HG03196 (cell line): ENCODE data around the gene CHERP.
"Not testable (repeated sequence)": the region's sequence is repeated elsewhere in the genome, so short reads cannot be mapped to it uniquely, and the experiment has no call there.

Source experiments
- ATAC-seq: cut with Tn5 transposase; IDR thresholded peaks from one replicate; pipeline ENCODE4 v1.9.1; 2021; ENCODE audit not compliant: unreplicated experiment

The CHERP gene

DNA sequence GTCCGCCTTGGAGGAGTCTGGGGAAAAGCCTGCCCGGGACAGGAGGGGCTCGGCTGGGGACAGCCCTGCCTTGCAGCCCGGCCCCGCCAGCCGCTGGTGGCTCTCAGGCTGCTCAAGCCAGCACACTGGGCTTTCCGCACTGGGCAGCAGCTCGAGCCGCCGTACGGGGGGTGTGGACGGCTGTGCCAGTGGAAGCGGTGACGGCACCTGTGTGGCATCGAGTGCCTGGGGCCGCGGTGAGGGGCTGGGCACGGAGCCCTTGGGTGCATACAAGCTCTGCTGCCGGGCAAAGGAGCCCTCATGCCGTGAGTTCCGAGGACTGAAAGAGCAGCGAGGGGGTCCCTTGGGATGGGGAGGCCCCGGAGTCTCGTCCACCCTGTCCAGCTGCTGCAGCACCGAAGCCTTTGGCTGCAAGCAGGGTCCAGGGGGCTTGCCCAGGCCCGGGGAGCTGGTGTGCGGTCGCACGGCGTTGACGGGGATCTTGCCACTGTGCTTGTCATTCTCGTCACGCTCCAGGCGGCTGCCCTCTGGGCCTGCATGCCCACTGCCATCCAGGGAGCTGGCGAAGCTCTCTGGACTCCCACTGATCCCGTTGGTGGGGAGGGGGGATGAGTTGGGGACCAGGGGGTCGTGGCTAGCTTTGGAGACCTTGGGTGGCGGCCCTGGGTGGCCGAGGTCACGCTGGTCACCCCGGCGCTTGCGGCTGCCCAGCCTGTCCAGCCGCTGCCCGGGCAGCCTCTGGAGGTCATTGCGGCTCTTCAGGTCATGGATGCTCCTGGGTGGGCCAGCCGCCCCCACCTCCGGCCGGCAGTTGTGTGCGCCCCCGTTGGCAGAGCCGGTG is 34.7 kb upstream of the CHERP start:
- no peak for ATAC-seq

DNA sequence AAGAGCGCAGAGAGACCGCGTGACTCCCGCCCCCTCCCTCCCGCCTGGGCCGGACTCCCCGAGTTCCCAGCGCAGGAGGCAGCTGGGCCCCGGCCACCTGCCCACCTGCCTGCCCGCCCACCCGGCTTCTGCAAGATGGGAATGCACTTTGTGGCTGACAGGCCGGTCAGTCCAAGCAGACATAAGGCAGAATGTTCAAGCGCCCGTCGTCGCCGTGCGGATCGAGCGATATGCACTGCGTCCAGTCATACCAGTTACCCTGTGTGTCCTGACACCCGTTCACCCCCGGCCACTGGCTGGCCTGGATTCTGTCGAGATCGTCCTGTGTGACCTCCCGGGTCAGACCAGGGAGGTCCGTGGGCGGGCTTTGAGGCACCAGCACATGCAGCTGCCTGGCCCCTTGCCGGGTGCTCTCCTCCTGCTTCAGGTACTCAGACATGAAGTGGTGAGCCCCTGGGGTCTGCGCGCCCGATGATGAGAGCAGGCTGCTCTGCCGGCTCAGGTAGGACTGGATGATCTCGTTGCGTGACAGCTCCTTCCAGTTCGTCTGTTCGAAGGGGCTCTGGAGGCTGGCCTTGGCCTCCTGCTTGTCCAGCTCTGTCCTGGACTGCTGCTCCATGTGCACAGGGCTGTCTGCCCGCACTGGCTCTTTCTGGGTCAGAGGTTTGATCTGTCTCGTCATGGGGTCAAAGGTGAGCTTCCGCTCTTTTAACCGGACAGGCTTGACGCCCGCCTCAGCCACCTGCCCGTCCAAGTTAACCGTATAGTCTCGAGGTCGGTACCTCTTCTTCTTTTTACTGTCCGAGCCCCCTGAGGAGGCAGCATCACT is 33.8 kb upstream of the CHERP start:
- no peak for ATAC-seq

DNA sequence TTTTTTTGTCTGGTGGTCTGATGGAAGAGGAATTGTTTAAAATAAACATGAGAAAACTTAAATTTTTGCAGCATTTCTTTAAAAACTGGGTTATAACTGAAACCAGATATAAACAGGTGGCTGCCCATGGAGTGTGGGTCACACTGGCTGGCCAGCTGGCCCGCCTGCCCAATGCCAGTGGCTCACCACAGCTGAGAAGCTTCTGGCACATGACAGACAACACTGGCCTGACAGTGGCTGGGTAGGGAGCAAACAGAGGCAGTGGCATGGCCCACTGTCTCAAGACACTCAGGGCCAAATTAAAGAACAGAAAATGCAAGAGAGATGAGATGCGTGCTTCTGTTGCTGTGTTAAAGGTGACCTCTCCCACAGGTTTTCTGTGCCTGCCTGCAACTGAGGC is 33.0 kb upstream of the CHERP start:
- no peak for ATAC-seq

DNA sequence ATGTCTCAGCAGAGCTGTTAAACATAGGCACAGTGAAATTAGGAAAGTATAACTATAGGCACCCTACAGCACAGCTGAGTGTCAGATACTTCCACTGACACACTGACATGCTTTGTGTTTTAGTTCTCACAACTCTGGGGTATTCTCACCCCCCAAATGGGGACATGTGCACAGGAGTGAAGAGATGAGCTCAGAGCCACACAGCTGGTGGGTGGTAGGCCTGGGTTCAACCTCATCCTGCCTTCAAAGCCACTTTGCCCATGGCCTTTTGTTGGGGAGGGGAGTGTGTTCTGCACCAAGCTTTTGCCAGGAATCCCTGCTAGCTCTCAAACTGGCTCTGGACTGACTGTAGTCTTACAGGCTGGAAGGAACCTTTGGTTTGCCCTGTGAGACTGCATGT is 31.7 kb upstream of the CHERP start:
- no peak for ATAC-seq

DNA sequence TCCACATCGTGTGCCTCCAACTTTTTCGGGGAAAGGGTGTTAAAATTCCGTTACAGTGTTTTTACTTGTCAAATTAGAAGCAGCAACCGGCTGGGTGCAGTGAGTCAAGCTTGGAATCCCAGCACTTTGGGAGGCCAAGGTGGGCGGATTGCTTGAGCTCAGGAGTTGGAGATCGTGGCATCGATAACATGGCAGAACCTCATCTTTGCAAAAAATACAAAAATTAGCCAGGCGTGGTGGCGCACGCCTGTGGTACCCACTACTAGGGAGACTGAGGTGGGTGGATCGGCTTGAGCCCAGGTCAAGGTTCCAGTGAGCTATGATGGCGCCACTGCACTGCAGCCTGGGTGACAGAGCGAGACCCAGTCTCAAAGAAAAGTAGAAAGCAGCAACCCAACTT is 31.1 kb upstream of the CHERP start:
- ATAC-seq: no peak

DNA sequence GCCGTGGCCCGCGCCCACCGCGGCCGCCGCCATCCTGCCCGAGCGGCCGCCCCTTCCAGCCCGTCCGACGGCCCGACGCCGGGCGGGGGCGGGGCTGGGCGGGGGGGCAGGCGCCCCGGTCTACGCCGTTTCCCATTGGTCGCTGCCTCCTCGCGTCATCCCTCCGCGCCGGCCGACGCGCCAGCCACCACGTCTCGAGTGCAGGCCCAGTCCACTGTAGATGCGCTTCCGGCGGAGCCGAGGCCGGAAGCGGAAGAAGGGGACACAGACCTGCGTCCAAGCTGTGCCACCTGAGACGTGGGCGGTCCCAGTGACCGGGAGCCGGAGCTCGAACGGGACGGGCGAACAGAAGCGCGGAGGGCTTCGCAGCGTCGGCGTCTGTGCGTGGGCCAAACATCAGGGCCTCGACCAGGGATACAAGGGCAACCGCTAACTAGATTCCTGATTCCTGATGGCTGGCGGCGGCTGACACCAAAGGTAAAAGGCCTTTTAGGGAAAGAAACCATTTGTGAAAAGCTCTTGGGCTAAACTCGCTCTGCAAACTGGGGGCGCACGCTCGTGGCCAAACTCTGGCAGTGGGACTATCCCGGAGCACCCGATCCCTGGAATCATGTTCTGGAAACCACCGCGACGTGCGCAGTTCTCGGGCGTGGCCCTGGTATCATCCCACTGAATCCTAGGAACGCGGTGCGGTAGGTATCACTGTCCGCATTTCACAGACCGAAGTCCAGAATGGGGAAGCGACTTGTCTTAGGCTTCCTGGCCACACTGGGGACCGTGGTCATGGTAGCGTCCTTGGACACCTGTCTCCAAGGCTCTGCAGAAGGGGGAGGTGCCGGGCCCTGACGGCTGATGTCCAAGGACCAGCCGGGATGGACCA is 30.3 kb upstream of the CHERP start, which contains the start of gene SLC35E1:
SLC35E1 (minus strand) TSS at position 84 of the 880 bp plus-strand sequence; CDS start at position 33, 51 bp downstream.
- ATAC-seq: peak; percentile 74

DNA sequence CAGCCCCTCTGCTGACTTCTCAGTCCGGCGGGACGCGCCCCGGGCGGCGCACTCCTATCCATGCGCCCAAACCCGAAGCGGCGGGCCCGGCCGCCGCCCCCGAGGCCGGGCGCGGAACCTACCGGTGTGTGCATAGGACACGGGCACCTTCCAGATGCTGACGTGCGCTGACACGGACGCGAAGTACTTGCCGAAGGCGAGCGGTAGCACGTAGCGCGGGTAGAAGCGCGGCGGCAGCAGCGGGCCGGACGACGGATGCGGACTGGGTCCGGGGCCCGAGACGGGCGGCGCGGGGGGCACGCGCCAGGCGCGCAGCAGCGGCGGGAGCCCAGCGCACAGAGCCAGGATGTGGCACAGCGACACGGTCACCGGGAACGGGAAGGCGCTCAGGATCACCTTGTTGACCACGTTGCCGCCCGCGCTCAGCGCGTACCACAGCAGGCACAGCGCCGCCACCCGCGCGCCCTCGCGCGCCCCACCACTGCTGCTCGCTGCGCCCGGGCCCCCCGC is 29.6 kb upstream of the CHERP start:
- ATAC-seq: peak; percentile 25

DNA sequence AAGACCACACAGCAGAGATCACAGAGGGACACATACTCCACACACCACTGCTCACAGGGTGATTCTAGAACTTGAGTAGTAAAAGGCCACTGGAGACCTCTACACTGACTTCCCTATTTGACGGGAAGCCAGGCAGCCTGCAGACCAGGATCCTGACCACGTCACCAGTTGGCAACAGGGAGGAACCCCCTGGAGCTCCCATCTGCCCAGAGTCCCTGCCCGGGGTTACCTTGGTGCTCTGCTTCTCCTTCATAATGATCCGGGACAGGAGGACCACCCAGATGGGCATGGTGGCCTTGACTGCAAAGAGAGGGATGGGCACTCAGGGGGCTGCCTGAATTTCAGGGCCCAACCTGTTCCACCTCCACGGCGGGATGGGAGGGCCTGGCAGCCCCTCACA is 29.0 kb upstream of the CHERP start:
- ATAC-seq: no peak

DNA sequence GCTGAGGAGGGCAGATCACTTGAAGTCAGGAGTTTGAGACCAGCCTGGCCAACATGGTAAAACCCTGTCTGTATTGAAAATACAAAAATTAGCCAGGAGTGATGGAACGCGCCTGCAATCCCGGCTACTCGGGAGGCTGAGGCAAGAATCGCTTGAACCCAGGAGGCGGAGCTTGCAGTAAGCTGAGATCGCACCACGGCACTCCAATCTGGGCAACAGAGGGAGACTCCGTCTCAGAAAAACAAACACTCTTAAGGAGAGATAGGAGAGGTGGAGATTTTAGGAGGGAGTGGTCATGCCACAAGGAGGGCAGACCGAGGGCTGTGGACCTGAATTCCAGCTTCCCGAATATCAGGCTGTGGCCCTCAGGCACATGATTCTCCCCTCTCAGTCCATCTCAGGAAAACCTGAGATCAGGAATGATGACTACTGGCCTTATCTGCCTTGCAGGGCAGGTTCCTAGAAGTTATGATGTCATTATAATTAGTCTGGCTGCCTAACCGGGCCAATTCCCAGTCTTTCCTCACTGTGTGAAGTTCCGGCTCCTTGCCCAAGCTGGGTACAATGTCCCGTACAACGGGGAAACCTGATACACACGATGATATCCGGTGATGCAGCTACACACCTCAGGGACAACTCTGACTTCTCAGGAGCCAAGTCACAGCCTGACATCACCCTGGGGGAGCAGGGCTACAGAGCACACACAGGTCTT is 27.5 kb upstream of the CHERP start:
- ATAC-seq: no peak

DNA sequence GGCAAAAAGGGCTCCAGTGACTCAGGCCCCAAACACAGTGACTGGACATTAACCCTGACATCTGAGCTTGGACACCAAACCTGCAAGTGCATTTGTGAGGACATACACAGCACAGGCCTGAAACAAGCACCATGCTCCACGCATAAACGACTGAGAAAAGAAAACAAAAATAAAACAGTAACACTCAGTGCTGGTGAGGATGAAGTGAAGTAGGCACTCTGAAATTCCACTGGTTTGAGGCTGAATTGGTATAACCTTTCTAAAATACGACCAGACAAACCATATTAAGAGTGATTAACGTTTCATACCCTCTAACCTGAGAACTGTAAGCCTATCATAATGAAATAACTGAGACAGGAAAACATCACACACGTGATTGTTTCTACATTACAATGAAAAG is 24.5 kb upstream of the CHERP start:
- ATAC-seq: no peak

DNA sequence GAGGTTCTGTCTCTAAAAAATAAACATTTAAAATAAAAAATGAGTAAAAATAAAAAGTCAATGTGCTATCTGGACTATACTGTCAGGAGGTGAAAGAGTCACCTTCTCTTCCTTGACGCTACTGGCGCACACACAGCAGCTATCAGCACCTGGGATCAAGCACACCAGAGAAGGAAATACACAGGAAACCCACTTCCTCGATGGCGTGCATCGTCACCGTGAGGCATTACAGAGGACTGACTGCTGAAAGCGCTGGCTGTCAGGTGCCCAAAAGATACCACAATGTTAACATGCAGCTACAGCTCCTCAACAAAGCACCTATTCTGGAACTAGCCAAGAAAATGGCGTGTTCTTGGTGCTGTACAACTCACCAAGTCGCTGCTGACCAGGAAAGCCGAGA is 23.9 kb upstream of the CHERP start:
- no peak for ATAC-seq

DNA sequence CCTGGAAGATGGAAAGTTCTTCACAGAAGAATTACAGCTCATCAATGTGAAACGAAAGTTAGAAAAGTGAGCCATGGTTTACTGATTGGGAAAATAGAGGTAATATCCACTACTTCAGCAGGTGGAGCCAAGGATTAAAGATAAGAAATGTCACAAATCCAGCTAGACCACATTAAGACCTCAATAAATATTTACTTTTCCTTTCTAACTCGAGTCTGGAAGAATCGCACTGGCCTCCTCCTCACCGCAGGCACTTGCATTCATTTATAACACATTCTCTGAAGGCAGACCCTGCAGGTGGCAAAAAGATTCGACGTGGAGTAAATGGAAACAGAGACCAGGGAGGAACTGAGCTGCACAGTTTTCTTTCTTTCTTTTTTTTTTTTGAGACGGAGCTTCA is 22.6 kb upstream of the CHERP start:
- ATAC-seq: no peak

DNA sequence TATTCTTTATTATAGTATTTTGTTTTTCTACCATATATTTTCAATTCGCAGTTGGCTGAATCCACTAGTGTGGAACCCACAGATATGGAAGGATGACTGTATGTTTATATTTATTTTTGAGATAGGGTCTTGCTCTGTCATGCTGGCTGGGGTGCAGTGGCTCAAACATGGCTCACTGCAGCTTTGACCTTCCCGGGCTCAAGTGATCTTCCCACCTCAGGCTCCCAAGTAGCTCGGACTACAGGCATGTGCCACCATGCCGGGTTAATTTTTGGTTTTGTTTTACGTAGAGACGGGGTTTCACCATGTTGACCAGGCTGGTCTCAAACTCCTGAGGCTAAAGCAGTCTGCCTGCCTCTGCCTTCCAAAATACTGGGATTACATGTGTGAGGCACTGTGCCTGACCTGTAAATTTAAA is 20.4 kb upstream of the CHERP start:
- ATAC-seq: no peak

DNA sequence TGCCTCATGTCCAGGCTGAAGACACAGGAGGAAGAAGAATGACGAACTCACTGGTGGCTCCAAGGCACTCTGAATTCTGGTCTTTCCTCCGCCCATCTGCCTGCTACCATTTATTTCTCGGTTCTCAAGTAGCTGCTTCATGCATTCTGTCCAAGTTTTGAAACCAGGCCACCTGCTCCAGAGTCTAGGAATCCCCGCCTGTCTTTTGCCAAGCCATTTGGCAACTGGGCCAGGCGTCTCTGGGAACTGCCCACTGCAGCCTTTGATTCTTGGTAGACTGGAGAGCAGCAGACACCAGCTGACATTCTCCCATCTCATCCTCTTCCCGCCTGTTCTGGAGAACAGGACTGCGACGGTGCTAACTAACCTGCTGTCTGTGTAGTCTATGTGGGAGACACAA is 19.1 kb upstream of the CHERP start:
- ATAC-seq: no peak

DNA sequence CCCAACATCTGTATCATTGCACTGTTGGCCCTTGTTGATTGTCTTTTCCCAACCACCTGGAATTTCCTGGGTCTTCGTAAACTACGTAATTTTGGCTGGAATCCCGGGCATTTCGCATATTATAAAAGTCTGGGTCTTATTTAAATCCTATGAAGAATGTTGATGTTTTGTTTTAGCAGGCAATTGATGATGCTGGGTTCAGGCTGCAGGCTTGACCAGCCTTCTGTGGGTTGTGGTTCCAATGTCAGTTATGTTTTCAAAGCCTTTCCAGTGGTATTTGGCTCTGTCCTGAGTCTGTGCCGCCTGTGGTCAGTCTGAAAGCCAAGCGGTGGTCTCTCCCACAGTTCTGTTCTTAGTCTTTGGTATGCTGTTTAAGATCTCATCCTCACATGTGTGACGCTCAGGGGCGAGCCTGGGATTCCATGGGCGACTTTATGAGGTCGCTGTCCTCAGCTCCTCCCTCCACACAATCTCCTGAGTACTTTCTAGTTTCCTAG is 17.6 kb upstream of the CHERP start:
- no peak for ATAC-seq

DNA sequence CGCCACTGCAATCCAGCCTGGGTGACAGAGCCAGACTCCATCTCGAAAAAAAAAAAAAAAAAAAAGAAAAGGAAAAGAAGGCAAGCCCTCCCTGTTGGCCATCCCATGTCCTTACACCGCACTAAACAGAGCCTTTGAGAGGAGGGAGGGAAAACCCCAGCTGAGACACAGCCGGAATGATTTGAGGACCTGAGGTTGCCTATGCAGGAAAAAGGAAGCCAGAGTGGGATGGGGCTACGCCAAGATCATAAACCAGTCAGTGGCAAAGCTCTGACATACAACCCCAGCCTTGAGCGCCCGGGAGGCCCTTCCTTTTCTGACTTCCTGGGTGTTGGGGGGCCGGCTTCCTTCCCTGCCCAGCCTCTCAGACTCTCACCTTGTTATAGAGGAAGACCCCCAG is 12.5 kb upstream of the CHERP start:
- ATAC-seq: no peak

DNA sequence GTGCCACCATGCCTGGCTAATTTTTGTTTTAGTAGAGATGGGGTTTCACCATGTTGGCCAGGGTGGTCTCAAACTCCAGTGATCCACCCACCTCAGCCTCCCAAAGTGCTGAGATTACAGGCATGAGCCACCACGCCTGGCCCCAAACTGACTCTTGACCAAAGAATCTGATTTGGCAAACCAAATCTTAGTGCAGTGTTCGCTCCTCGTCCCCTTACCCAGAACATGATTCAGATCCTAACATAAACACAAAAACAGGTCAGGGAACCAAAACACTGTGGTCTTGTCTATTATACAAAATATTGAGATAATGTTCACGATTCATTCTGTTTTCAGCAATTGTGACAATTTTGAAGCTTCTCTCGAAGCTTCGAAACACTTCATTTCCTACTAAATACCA is 9.7 kb upstream of the CHERP start:
- ATAC-seq: not testable (repeated sequence)

DNA sequence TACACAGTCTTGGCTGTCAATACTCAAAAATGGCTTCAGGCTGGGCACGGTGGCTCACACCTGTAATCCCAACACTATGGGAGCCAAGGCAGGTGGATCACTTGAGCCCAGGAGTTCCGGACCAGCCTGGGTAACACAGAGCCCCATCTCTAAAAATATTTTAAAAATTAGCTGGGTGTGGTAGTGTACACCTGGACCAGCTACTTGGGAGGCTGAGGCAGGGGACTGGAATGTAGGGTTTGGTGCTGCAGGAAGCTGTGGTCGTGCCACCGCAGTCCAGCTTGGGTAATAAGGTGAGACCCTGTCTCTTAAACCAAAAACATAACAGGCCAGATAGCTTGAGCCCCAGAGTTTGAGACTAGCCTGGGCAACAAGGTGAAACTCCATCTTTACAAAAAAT is 6.7 kb upstream of the CHERP start:
- ATAC-seq: no peak

DNA sequence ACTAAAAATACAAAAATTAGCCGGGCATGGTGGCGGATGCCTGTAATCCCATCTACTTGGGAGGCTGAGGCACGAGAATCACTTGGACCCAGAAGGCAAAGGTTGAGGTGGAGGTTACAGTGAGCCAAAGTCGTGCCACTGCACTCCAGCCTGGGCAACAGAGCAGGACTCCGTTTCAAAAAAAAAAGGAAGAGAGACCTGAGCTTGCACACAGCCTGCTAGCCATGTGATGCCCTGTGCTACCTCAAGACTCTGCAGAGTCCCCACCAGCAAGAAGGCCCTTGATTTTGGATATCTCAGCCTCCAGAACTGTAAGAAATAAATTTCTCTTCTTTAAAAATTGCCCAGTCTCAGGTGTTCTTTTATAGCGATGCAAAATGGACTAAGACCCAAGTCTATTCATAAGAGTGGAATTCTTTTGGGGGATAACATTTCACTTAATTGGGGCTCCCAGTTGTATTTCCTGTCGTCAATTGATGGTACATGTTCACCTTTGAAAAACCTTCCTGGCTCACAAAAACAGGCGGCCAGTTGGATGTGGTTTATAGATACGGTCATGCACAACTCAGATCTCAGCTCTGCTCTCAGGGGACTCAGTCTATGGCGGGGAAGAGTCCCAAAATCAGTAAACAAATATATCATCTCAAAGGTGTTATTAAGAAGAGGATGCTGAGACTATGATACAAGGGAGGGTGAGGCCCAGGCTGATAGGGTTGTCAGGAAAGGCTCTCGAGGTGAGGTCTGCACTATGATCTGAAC is 2.4 kb upstream of the CHERP start:
- no peak for ATAC-seq
